ENCODE data around the gene AFG3L2.

DNA sequence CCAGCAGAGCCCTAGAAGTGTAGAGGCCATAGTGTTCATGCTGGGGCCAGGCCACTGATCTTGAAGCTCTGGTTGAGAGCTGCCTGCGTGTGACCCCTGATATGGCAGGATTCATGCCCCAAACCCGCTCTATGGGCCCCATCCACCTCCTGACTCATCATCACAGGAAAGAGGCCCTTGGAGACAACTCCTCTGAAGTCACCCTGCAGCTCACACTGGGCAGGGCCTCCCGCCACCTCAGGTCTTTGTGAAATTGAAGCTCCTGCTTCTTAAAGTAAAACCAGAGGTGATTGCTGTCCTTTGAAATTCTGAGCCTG, 81.0 kb downstream of the AFG3L2 start:
- no peak for TF ChIP-seq POLR2A (IDR thresholded peaks at IDR 0.05)
- TF ChIP-seq, protein P1, sequence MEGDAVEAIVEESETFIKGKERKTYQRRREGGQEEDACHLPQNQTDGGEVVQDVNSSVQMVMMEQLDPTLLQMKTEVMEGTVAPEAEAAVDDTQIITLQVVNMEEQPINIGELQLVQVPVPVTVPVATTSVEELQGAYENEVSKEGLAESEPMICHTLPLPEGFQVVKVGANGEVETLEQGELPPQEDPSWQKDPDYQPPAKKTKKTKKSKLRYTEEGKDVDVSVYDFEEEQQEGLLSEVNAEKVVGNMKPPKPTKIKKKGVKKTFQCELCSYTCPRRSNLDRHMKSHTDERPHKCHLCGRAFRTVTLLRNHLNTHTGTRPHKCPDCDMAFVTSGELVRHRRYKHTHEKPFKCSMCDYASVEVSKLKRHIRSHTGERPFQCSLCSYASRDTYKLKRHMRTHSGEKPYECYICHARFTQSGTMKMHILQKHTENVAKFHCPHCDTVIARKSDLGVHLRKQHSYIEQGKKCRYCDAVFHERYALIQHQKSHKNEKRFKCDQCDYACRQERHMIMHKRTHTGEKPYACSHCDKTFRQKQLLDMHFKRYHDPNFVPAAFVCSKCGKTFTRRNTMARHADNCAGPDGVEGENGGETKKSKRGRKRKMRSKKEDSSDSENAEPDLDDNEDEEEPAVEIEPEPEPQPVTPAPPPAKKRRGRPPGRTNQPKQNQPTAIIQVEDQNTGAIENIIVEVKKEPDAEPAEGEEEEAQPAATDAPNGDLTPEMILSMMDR (IDR thresholded peaks at IDR 0.05): no peak

All from right lobe of liver (tissue), 4 donors.